IPS DF 19.7 (cell line): Measurements from ENCODE around the gene FBN2.
A peak's percentile ranks its signal among the peaks of the same experiment; 100 is the strongest.

Experiments
- DNase-seq: peaks from one replicate; pipeline ENCODE4 v3.0.0-alpha.2; 2013; ENCODE audit warnings: low read depth, low spot score

The FBN2 gene

GRCh38 chr5:128538000-128538249, at the start of gene FBN2:
Gene FBN2, minus strand, starts transcription at chr5:128538245. Its CDS starts 642 bp downstream, at chr5:128537603.
- DNase-seq = no peak

GRCh38 chr5:128587275-128587674, 49.2 kb upstream of the FBN2 start:
- no peak for DNase-seq

GRCh38 chr5:128586848-128587247, 48.8 kb upstream of the FBN2 start:
- no peak for DNase-seq

- DNase-seq = no peak
Measured at GRCh38 chr5:128579639-128580038, 41.6 kb upstream of the FBN2 start.

- no peak for DNase-seq
Measured at GRCh38 chr5:128579093-128579492, 41.0 kb upstream of the FBN2 start.

GRCh38 chr5:128574041-128574440, 36.0 kb upstream of the FBN2 start:
- no peak for DNase-seq

GRCh38 chr5:128572930-128573319, 34.9 kb upstream of the FBN2 start:
- no peak for DNase-seq

- no peak for DNase-seq
Measured at GRCh38 chr5:128572051-128572929, 34.2 kb upstream of the FBN2 start.

GRCh38 chr5:128566178-128566577, 28.1 kb upstream of the FBN2 start:
- DNase-seq = no peak

GRCh38 chr5:128559300-128560297, 21.6 kb upstream of the FBN2 start:
- DNase-seq = no peak

GRCh38 chr5:128553747-128554146, 15.7 kb upstream of the FBN2 start:
- no peak for DNase-seq

GRCh38 chr5:128551476-128551875, 13.4 kb upstream of the FBN2 start:
- DNase-seq = no peak

GRCh38 chr5:128549496-128549895, 11.5 kb upstream of the FBN2 start:
- no peak for DNase-seq

- DNase-seq = peak; percentile 68
Measured at GRCh38 chr5:128546658-128547281, 8.7 kb upstream of the FBN2 start.

- no peak for DNase-seq
Measured at GRCh38 chr5:128541385-128541784, 3.3 kb upstream of the FBN2 start.

- DNase-seq = no peak
Measured at GRCh38 chr5:128539038-128539429, 989 bp upstream of the FBN2 start.

- DNase-seq = no peak
Measured at GRCh38 chr5:128538250-128539037, 399 bp upstream of the FBN2 start.

- DNase-seq = no peak
Measured at GRCh38 chr5:128537221-128537999, 635 bp downstream of the FBN2 start.

GRCh38 chr5:128536254-128537220, 1.5 kb downstream of the FBN2 start:
- no peak for DNase-seq
